Limb (tissue), 2 donors: ENCODE data around the gene CCDC80.
"Not testable (repeated sequence)": the region's sequence is repeated elsewhere in the genome, so short reads cannot be mapped to it uniquely, and the experiment has no call there.

Source experiments
- DNase-seq, 2 donors: peaks; one replicate each; pipeline ENCODE4 v3.0.0-alpha.2; 2016; ENCODE audit errors: extremely low spot score in 2 of 2

Gene CCDC80

GRCh38 chr3:112640930-112641801 lies at the start of gene CCDC80:
TSS of gene CCDC80 (minus strand) at chr3:112641143. CDS start at chr3:112639905, 1,238 bp downstream.
- DNase-seq: peak; percentile 32 to 78

DNA sequence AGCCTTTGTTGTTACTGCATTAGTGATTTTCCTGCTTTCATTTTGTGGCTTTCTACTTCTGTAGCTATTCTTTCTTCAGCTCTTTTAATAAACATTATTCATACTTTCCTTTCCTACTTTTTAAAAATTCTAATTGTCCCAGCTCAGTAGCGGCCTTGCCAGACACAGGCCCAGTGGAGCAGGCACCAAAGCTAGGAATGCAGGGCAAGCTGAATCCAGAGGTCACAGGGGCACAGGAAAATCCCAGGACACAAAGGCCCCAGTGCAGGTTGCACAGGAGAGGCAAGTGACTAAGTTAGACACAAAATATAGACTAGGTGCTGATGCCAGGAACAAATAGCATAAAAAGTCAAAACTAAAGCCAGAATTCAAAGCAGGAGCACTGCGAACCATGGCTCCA lies 49.0 kb upstream of the CCDC80 start:
- DNase-seq: no peak

DNA sequence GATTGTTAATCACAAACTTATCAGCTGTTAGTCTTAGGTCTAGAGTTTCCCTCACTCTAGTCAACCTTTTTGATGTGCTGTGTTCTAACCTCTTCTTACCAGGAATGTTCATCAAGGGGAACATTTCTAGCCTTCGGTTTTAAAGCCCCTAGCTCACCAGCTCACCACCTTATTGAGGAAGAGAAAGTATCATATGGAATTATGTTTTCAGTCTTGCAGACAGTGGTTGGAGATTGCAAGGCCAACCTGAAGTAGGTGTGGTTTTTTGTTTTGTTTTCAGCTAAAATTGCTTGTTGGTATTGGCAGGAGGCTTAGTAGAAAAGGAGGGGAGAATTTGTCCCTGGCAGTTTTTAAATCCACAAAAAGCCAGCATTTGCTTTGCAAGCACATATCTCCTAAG lies 48.4 kb upstream of the CCDC80 start:
- DNase-seq: no peak

DNA sequence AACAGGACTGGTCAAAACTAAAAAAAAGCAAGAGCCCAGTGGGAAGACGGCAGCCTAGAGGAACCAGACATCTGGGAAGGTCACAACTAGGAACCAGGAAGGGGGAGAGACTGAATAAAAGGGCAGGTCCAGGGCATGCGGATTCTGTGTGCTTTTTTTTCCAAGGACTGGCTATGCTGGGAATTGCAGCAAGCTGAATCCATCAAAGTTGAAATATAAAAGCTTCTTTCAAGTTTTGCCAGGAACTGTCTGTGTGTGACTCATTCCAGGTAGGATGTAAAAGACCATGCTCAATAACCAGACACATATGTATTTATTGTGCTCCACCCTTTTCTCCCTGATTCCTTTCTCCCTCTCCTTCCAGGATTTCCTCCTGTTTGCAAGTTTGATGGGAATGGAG lies 47.9 kb upstream of the CCDC80 start:
- no peak for DNase-seq

- no peak for DNase-seq
Measured at GRCh38 chr3:112688085-112688769, 47.3 kb upstream of the CCDC80 start.

- DNase-seq: no peak
Measured at GRCh38 chr3:112687616-112688015, 46.7 kb upstream of the CCDC80 start.

- no peak for DNase-seq
Measured at GRCh38 chr3:112687211-112687610, 46.3 kb upstream of the CCDC80 start.

DNA sequence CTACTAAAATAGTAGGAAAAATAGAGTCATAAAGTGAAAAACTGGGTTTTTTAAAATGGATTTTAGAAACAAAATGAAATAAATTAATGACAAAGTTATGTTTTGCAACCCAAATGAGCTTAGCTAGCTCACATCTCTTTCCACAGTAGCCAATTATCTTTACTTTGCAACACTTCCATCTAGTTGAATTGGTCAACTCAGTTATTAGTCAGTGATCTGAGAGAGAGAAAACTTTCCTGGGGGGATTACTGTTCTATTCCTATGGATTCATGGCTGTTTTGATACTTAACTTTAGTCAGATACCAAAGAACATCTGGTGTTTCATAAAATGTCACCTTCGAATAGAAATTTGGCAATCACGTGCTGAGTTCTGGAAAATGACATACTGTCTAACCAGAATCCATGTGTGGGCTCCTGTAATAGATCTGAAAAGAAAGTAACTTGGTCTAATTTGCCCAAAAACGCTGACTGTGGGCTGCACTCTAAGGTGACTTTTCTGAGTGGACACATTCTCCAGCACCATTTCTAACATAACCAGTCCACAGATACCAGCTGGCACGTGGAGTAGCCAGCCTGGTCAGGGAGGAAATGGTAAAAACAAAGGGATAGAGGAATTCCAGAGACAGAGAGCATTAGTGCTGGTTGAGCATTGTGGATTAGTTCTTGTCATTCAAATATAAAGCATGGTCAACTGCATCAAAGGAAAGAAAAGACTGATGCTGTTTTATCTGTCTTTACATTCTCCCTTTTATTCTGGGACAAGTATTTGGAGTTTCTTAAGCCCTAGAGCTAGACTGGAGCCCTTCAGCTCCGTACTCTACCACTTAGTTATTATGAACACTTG lies 45.2 kb upstream of the CCDC80 start:
- no peak for DNase-seq

GRCh38 chr3:112685420-112685819 lies 44.5 kb upstream of the CCDC80 start:
- peak in 1 of 2 donors; percentile 37 for DNase-seq

- DNase-seq: no peak
Measured at GRCh38 chr3:112682361-112682760, 41.4 kb upstream of the CCDC80 start.

DNA sequence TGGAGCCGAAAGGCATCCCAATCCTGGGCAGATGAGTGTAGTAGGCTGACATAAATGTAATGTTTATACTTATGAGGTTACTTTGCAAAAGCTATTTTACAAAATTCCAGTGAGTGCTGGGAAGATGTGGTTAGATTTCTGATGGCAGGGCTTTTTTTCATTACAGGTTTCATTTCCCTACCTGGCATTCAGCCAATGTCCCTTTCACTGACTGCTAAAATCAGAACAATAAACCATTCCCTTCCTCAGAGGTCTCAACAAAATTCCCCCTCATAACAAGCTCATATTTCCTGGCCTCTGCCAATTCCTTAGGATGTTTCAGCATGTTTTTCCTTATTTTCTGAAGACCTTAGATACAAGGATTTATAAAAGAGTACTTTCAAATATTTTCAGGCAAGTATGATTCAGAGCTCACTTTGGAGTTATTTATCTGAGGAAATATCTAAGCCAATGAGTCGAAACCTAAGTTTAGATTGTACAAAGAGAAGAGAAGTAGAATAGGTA lies 40.9 kb upstream of the CCDC80 start:
- peak in 1 of 2 donors; percentile 71 for DNase-seq

GRCh38 chr3:112676659-112677234 lies 35.8 kb upstream of the CCDC80 start:
- DNase-seq: no peak

GRCh38 chr3:112675943-112676535 lies 35.1 kb upstream of the CCDC80 start:
- DNase-seq: no peak

DNA sequence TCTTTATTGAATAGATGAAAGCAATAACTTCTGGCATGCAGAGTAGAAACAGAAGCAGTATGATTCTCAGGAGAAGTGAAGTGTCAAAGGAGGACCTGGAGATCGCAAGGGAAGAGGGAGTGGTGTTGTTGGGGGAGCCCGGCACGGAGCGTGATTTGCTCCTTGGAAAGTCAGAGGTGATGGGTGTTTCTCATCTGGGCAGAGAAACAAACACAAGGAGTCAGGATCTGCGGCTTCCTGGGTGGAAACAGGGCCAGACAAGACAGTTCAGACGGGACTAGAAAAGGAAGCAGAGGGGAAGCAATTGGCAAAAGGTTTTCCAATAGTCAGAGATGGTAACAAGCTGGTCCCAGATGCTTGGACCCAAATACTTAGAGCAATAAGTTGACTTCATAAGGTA lies 34.4 kb upstream of the CCDC80 start:
- no peak for DNase-seq

GRCh38 chr3:112672716-112673541 lies 32.0 kb upstream of the CCDC80 start:
- no peak for DNase-seq

GRCh38 chr3:112671930-112672715 lies 31.2 kb upstream of the CCDC80 start:
- DNase-seq: no peak

DNA sequence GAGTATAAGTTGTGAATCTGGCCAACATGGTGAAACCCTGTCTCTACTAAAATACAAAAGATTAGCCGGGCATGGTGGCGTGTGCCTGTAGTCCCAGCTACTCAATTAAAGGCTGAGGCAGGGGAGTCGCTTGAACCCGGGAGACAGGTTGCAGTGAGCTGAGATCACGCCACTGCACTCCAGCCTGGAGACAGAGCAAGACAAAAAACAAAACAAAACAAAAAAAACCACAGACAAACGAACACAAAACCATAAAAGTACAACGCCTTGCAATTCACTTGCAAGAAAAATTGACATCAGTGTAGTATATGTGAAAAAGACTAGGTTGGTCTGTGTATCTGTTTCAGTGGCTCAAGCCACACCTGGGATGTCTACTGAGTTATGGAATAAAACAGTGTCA lies 29.9 kb upstream of the CCDC80 start:
- DNase-seq: no peak

- no peak for DNase-seq
Measured at GRCh38 chr3:112667599-112667998, 26.7 kb upstream of the CCDC80 start.

- DNase-seq: not testable (repeated sequence)
Measured at GRCh38 chr3:112665009-112665408, 24.1 kb upstream of the CCDC80 start.
